GM12891 (cell line): ENCODE results near the gene KCNH1.

Experiments
- POLR2A ChIP-seq: IDR thresholded peaks from 2 replicates; pipeline ENCODE4 v1.6.1; 2011; ENCODE audit warnings: low read depth, low read length, control low read depth
- POLR2AphosphoS5 ChIP-seq: IDR thresholded peaks from 2 replicates; pipeline ENCODE4 v1.6.1; 2011; ENCODE audit warnings: low read depth, low read length, control low read depth
- TAF1 ChIP-seq: IDR thresholded peaks from 2 replicates; pipeline ENCODE4 v1.6.1; 2011; ENCODE audit warnings: low read depth, low read length, control low read depth

- no peak for TF ChIP-seq POLR2AphosphoS5
- TF ChIP-seq TAF1, result no peak
- no peak for TF ChIP-seq POLR2A
Measured at GRCh38 chr1:211127166-211127565, 6.8 kb downstream of the KCNH1 start.
